ENCODE measurements around the gene CELA2A.
"Not testable (repeated sequence)": the region's sequence is repeated elsewhere in the genome, so short reads cannot be mapped to it uniquely, and the experiment has no call there.

The CELA2A gene

DNA sequence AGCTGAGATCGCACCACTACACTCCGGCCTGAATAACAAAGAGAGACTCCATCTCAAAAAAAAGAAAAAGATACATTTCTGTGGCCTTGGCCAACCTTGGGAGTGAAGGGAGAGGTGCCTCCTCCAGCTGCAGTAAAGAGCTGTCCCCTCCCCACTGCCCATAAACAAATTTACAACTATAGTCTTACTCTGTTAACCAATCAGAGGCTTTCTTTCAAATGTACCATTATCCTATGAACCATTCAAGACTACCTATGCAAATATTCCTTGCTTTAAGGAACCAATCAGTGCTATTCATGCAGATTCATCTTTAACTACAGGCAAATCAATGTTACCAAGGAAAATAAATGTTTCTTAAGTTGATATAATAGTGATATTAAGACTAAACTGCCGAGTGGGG is 20.4 kb downstream of the CELA2A start:
- H3K9me3 ChIP-seq (replicated peaks; ENCODE audit: low read length): no peaks in the 10 kb centered on the region
- H3K27me3 ChIP-seq (ENCODE audit: control insufficient read depth, insufficient read depth, low read length): no peaks in the 10 kb centered on the region
- no peaks in the 10 kb centered on the region for H3K36me3 ChIP-seq (ENCODE audit: insufficient read depth, low read length)
- H3K9ac ChIP-seq (ENCODE audit: low read depth, low read length): no peak overlapping the region
- H3K4me1 ChIP-seq (ENCODE audit: control insufficient read depth, insufficient read depth, low read length): no peaks in the 10 kb centered on the region
- no peak overlapping the region for H3K4me2 ChIP-seq (ENCODE audit: low read length)
- H3K4me3 ChIP-seq (ENCODE audit: low read length): no peak overlapping the region

DNA sequence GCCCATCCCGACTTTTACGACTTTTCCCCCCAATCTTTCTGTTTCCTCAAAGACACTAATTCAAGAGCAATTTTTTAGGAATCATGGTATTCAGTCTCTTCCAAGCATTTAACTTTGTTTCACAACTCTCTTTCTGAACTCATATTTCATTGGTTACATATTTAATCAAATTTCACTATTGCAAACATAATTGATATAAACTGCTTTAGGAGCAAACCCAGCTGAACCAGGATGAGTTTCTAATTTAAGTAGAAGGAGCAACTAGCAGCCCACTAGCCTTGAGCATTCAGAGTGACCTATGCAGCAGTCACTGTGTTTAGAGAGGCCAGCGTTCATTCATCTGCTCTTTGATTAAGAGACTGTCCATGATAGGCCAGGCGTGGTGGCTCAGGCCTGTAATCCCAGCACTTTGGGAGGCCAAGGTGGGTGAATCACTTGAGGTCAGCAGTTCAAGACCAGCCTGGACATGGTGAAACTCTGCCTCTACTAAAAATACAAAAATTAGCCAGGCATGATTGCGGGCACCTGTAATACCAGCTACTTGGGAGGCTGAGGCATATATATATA is 21.2 kb downstream of the CELA2A start:
- Histone ChIP-seq H3K4me2 (ENCODE audit: low read length) (no peak overlapping the region), H3K27me3 (ENCODE audit: control insufficient read depth, insufficient read depth, low read length) (no peaks in the 10 kb centered on the region), H3K4me1 (ENCODE audit: control insufficient read depth, insufficient read depth, low read length) (no peaks in the 10 kb centered on the region), H3K9me3 (replicated peaks; ENCODE audit: low read length) (no peaks in the 10 kb centered on the region), H3K4me3 (ENCODE audit: low read length) (no peak overlapping the region), H3K36me3 (ENCODE audit: insufficient read depth, low read length) (no peaks in the 10 kb centered on the region), H3K9ac (ENCODE audit: low read depth, low read length) (no peak overlapping the region)

DNA sequence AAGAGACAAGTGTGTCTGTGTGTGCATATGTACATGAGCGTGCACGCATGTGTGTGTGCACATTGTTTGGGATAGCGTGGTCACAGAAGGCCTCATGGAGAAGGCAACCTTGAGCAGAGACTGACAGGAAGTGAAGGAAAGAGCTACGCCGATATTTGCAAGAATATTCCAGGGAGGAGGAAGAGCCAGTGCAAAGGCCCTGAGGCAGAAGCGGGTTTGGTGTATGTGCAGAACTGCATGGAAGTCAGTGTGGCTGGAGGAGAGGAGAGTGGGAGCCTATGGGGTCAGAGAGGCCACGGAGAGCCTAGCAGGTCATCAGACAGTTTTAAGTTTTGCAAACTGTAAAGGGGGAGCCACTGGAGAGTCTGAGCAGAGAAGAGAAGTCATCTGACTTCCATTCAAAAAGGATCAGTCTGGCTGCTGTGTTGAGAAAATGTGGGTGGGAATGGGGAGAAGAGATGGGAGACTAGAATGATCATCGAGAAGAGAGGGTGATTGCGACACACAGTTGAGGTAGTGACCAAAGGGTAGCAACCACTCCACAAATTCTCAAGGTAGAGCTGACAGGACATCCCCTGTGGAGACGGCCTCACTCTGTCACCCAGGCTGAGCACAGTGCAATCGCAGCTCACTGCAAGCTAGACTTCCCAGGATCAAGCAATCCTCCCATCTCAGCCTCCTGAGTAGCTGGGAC is 23.3 kb downstream of the CELA2A start:
- no peak overlapping the region for H3K9ac ChIP-seq (ENCODE audit: low read depth, low read length)
- no peak overlapping the region for H3K4me3 ChIP-seq (ENCODE audit: low read length)
- no peaks in the 10 kb centered on the region for H3K27me3 ChIP-seq (ENCODE audit: control insufficient read depth, insufficient read depth, low read length)
- H3K9me3 ChIP-seq (replicated peaks; ENCODE audit: low read length): no peaks in the 10 kb centered on the region
- H3K4me2 ChIP-seq (ENCODE audit: low read length): no peak overlapping the region
- no peaks in the 10 kb centered on the region for H3K36me3 ChIP-seq (ENCODE audit: insufficient read depth, low read length)
- no peaks in the 10 kb centered on the region for H3K4me1 ChIP-seq (ENCODE audit: control insufficient read depth, insufficient read depth, low read length)

DNA sequence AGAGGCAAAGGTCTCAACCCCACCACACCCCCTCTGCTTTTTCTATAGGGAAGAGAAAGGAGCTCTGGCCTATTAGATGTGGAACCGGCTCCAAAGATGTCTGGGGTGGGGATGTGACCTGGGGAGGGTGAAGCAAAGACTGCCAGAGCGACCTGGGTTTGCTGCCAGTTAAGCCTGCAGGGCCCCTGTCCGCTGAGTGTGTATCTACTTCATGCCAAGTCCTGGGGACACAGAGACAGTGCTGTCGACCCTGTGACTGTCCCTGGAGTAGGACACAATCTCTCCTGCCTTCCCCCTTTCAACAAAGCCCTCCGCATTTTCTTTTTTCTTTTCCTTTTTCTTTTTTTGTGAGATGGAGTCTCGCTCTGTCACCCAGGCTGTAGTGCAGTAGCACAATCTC is 25.9 kb downstream of the CELA2A start:
- not testable (repeated sequence) for H3K4me2 ChIP-seq (ENCODE audit: low read length); H3K4me1 ChIP-seq (ENCODE audit: control insufficient read depth, insufficient read depth, low read length); H3K4me3 ChIP-seq (ENCODE audit: low read length); H3K9ac ChIP-seq (ENCODE audit: low read depth, low read length); H3K9me3 ChIP-seq (replicated peaks; ENCODE audit: low read length); H3K27me3 ChIP-seq (ENCODE audit: control insufficient read depth, insufficient read depth, low read length); H3K36me3 ChIP-seq (ENCODE audit: insufficient read depth, low read length)

DNA sequence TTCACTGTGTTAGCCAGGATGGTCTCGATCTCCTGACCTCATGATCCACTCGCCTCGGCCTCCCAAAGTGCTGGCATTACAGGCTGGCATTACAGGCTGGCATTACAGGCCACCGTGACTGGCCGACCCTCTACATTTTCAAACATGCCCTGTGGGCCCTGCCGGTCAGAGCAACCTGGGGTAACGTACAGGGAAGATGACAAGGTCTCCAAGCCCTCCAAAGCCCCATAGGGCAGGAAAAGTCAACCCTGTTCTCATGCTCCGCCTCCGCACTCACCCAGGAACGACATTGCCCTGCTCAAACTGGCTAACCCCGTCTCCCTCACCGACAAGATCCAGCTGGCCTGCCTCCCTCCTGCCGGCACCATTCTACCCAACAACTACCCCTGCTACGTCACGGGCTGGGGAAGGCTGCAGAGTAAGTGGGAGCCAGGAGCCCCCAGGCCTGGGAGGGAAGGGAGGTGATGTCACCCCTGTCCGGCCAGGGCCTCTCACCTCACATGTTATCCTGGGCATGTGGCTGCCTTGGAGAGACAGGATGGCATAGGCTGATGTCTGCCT is 26.5 kb downstream of the CELA2A start:
- not testable (repeated sequence) for H3K27me3 ChIP-seq (ENCODE audit: control insufficient read depth, insufficient read depth, low read length); H3K4me2 ChIP-seq (ENCODE audit: low read length); H3K36me3 ChIP-seq (ENCODE audit: insufficient read depth, low read length); H3K9ac ChIP-seq (ENCODE audit: low read depth, low read length); H3K4me1 ChIP-seq (ENCODE audit: control insufficient read depth, insufficient read depth, low read length); H3K4me3 ChIP-seq (ENCODE audit: low read length); H3K9me3 ChIP-seq (replicated peaks; ENCODE audit: low read length)

DNA sequence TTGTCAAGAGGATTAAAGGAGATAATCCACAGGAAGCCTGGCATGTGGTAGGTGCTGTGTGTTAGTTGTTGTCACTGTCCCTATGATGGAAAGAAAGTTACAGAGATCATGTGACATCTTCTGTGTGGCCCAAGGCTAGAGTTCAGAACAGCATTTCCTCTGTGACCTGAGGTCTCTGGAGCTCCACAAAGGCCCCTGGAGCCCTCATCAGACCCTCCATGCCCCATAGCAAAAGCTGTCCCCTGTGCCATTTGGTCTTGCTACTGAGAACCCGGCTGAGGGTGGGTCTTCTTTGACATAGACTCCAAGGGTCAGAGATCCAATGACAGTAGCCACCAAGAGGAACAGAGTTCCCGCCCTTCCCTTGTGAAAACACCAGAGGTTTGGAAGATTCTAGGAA is 27.4 kb downstream of the CELA2A start:
- no peaks in the 10 kb centered on the region for H3K36me3 ChIP-seq (ENCODE audit: insufficient read depth, low read length)
- no peaks in the 10 kb centered on the region for H3K27me3 ChIP-seq (ENCODE audit: control insufficient read depth, insufficient read depth, low read length)
- no peak overlapping the region for H3K9ac ChIP-seq (ENCODE audit: low read depth, low read length)
- H3K9me3 ChIP-seq (replicated peaks; ENCODE audit: low read length): no peaks in the 10 kb centered on the region
- H3K4me1 ChIP-seq (ENCODE audit: control insufficient read depth, insufficient read depth, low read length): no peaks in the 10 kb centered on the region
- H3K4me2 ChIP-seq (ENCODE audit: low read length): no peak overlapping the region
- no peak overlapping the region for H3K4me3 ChIP-seq (ENCODE audit: low read length)

DNA sequence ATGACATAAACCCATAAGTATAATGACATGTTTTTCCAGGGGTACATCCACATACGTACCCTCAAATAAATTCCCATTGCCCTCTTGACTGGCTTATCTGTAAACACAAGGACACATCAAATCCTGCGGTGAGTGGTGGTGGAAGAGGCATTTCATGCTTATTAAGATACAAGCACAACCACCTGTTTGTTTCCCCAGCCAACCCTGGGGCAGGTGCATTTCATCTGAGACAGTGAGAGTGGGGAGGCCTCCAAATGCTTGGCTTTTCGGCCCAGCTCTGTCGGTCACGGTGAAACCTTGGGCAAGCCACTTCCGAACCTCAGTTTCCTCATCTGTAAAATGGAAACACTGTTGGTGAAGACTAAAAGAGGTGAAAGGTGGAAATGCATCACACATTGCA is 27.9 kb downstream of the CELA2A start:
- H3K4me1 ChIP-seq (ENCODE audit: control insufficient read depth, insufficient read depth, low read length); H3K9ac ChIP-seq (ENCODE audit: low read depth, low read length); H3K27me3 ChIP-seq (ENCODE audit: control insufficient read depth, insufficient read depth, low read length); H3K36me3 ChIP-seq (ENCODE audit: insufficient read depth, low read length); H3K4me3 ChIP-seq (ENCODE audit: low read length); H3K4me2 ChIP-seq (ENCODE audit: low read length); H3K9me3 ChIP-seq (replicated peaks; ENCODE audit: low read length): not testable (repeated sequence)

DNA sequence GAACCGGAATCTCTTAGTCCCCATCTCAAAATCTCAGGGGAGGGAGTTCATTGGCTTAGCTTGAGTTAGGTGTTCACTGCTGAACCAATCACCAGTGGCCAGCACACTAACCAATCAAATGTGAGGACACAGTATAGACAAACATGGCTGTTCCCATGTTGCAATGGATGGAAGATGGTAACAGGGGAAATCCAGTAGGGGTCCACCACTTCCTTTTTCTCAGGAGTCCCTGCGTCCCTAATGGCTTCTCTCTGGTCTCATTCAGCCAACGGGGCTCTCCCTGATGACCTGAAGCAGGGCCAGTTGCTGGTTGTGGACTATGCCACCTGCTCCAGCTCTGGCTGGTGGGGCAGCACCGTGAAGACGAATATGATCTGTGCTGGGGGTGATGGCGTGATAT is 29.1 kb downstream of the CELA2A start:
- Histone ChIP-seq H3K9ac (ENCODE audit: low read depth, low read length) (no peak overlapping the region), H3K4me1 (ENCODE audit: control insufficient read depth, insufficient read depth, low read length) (no peaks in the 10 kb centered on the region), H3K4me3 (ENCODE audit: low read length) (no peak overlapping the region), H3K36me3 (ENCODE audit: insufficient read depth, low read length) (no peaks in the 10 kb centered on the region), H3K9me3 (replicated peaks; ENCODE audit: low read length) (no peaks in the 10 kb centered on the region), H3K27me3 (ENCODE audit: control insufficient read depth, insufficient read depth, low read length) (no peaks in the 10 kb centered on the region), H3K4me2 (ENCODE audit: low read length) (no peak overlapping the region)

DNA sequence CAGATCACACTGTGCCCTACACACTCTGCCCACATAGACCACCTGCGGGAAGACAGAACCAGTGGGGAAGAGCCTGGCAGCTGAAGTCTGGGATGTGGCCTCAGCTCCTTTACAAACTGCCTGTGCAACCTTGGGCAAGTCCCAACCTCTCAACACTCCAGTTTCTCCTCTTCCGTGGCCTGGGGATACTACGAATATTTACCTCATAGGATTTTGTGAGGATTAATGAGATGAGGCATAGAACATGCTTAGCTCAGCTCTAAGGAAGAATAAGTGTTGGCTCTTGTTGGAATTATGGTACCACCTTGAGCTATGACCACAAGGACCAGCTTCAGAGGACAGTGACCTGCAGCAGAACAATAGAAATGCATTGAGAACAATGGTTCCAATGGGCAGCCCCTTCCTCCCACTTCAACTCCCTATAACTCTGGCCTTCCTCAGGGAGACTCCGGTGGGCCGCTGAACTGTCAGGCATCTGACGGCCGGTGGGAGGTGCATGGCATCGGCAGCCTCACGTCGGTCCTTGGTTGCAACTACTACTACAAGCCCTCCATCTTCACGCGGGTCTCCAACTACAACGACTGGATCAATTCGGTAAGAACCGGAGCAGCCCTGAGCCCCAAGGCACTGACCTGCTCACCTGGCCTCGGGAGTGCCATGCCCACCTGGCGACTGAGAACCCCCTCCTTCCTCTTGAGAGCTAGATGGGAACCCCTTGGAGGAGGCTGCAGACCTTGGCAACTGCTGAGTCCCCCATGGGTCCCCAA is 30.5 kb downstream of the CELA2A start:
- not testable (repeated sequence) for H3K9me3 ChIP-seq (replicated peaks; ENCODE audit: low read length); H3K36me3 ChIP-seq (ENCODE audit: insufficient read depth, low read length); H3K9ac ChIP-seq (ENCODE audit: low read depth, low read length); H3K4me2 ChIP-seq (ENCODE audit: low read length); H3K4me1 ChIP-seq (ENCODE audit: control insufficient read depth, insufficient read depth, low read length); H3K4me3 ChIP-seq (ENCODE audit: low read length); H3K27me3 ChIP-seq (ENCODE audit: control insufficient read depth, insufficient read depth, low read length)

DNA sequence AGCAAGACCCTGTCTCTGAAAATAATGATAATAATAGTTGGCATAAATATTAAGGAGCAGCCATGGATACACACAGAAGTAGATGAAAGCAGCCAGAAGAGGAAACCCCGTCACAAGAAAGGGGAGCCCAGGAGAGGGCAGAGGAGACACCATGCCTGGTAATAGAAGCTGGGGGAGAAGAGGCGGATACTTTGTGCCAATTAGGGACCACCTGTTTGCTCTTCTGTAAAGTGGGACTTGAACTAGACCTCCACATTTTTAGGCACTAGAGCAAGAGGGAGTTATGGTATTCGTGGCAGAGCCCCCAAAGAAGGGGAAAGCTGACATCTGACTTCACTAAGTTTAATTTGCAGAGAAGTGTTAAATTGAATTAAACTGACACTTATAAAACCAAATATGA is 31.8 kb downstream of the CELA2A start:
- Histone ChIP-seq H3K4me3 (ENCODE audit: low read length) (no peak overlapping the region), H3K4me2 (ENCODE audit: low read length) (no peak overlapping the region), H3K9ac (ENCODE audit: low read depth, low read length) (no peak overlapping the region), H3K27me3 (ENCODE audit: control insufficient read depth, insufficient read depth, low read length) (no peaks in the 10 kb centered on the region), H3K4me1 (ENCODE audit: control insufficient read depth, insufficient read depth, low read length) (no peaks in the 10 kb centered on the region), H3K36me3 (ENCODE audit: insufficient read depth, low read length) (no peaks in the 10 kb centered on the region), H3K9me3 (replicated peaks; ENCODE audit: low read length) (no peaks in the 10 kb centered on the region)

DNA sequence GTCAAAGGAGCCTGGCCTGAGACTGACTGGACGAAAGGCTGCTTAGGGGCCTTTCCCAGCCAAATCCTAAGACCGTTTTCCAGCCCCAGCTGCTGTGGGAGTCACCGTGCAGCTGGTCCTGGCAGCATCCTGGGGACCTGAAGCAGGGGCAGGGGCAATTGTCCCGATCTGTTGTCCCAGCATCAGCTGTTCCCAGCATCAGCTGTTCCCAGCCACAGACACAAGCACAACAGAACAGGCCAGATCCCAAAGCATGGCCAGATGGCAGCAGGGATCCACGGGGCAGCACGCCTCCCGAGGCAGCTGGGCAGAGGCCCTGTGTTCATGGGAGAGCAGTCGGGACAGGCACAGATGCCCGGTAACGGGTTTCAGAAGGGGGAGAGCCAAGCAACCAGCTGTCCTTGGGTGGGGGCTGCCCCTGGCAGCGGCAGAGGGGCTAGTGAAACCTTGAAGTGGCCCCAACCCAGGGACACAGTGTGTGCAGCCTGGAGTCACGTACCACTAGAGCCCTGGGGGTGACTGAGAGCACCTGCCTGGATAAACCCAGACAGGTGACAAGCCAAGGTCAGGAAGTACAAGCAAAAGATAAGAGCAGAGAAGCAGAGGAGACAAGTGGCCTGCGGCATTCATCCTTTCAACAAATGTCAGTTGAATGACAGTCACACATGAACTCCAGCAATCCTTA is 32.7 kb downstream of the CELA2A start:
- no peaks in the 10 kb centered on the region for H3K36me3 ChIP-seq (ENCODE audit: insufficient read depth, low read length)
- no peaks in the 10 kb centered on the region for H3K27me3 ChIP-seq (ENCODE audit: control insufficient read depth, insufficient read depth, low read length)
- no peaks in the 10 kb centered on the region for H3K4me1 ChIP-seq (ENCODE audit: control insufficient read depth, insufficient read depth, low read length)
- H3K9ac ChIP-seq (ENCODE audit: low read depth, low read length): no peak overlapping the region
- H3K4me3 ChIP-seq (ENCODE audit: low read length): no peak overlapping the region
- no peak overlapping the region for H3K4me2 ChIP-seq (ENCODE audit: low read length)
- H3K9me3 ChIP-seq (replicated peaks; ENCODE audit: low read length): no peaks in the 10 kb centered on the region

Data from skeletal muscle satellite cell (primary cell).